ENCODE data around the gene CCZ1. TPM values are rescaled to one million over a fixed set of nuclear protein-coding genes. Genes with fewer than 3 reads are reported as not detected.
A peak's percentile ranks its signal among the peaks of the same experiment; 100 is the strongest.
"Not testable (repeated sequence)": the region's sequence is repeated elsewhere in the genome, so short reads cannot be mapped to it uniquely, and the experiment has no call there.

The CCZ1 gene
- 62.1 TPM for total RNA-seq (ENCODE audit: unreplicated experiment)
- long read RNA-seq, transcript CCZ1-201 (15 exons, 1,802 nt) = major isoform, 10 of 11 reads
- long read RNA-seq, partial matches to known transcripts = 0 of 11 reads
- long read RNA-seq, other reads (novel, unspliced or antisense) = 1 of 11 reads

DNA sequence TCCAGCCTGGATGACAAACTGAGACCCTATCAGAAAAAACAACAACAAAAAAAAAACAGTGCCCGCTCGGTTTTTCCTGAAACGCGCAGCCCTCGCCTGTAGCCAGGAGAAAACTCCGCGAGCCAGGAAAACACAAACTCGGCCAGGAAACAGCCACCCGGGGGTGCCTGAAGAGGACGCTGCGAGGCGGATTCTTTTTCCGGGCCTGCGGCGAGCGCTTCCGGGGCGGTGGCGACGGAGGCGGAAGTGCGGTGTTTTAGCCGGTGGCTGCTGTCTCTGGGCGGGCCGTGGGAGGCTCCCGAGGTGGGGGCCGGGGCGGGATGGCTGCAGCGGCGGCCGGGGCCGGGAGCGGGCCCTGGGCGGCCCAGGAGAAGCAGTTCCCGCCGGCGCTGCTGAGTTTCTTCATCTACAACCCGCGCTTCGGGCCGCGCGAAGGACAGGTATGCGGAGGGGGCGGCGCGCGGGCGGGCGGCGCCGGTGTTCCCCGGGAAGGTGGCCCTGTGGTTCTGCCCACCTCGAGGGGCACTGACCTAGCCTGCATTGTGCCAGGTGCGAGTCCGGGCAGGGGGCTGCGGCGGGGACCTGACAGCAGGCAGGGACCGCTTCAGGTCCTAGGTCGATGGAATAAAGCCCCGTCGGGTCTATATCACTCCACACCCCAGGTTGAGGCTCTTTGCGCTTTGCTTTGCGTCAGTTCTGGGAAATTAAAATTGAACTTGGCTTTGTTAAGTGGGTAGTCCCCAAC is at the start of gene CCZ1:
CCZ1 (plus strand) TSS at position 254 of the 745 bp plus-strand sequence; CDS start at position 321, 67 bp downstream.
- peak; percentile 46 for DNase-seq (ENCODE audit: low spot score)
- H3K27me3 Mint-ChIP-seq (ENCODE audit: unreplicated experiment); H3K9me3 Mint-ChIP-seq (ENCODE audit: unreplicated experiment); H3K4me1 Mint-ChIP-seq (ENCODE audit: unreplicated experiment); H3K36me3 Mint-ChIP-seq (ENCODE audit: low read depth, unreplicated experiment): not testable (repeated sequence)
- Mint-ChIP-seq H3K4me3 (ENCODE audit: unreplicated experiment) (peak within 1 kb of the TSS; percentile 94), H3K27ac (ENCODE audit: unreplicated experiment) (peak within 1 kb of the TSS; percentile 45)

DNA sequence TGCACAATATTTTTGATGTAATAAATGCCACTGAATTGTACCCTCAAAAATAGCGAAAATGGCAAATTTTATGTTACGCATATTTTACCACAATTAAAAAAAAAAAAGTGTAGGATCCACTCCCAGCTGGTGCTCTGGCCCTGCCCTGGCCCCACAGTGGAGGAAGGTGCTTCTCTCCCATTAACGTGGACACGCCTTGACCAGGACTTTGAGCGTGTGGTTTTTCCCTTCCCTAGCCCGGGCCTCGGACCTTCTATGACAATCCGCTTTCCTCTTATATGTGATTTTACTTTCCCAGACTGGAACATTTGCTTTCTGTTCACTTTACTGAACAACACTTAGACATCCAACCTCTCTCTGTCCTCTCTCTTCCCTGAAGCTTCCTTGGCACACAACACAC is 47.6 kb upstream of the CCZ1 start:
- TF ChIP-seq, protein P1, sequence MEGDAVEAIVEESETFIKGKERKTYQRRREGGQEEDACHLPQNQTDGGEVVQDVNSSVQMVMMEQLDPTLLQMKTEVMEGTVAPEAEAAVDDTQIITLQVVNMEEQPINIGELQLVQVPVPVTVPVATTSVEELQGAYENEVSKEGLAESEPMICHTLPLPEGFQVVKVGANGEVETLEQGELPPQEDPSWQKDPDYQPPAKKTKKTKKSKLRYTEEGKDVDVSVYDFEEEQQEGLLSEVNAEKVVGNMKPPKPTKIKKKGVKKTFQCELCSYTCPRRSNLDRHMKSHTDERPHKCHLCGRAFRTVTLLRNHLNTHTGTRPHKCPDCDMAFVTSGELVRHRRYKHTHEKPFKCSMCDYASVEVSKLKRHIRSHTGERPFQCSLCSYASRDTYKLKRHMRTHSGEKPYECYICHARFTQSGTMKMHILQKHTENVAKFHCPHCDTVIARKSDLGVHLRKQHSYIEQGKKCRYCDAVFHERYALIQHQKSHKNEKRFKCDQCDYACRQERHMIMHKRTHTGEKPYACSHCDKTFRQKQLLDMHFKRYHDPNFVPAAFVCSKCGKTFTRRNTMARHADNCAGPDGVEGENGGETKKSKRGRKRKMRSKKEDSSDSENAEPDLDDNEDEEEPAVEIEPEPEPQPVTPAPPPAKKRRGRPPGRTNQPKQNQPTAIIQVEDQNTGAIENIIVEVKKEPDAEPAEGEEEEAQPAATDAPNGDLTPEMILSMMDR (IDR thresholded peaks at IDR 0.05; ENCODE audit: unreplicated experiment) = no peak
- Mint-ChIP-seq H3K27me3 (ENCODE audit: unreplicated experiment) (no peaks in the 10 kb centered on the region), H3K27ac (ENCODE audit: unreplicated experiment) (no peak overlapping the region), H3K36me3 (ENCODE audit: low read depth, unreplicated experiment) (no peaks in the 10 kb centered on the region), H3K4me1 (ENCODE audit: unreplicated experiment) (no peaks in the 10 kb centered on the region), H3K4me3 (ENCODE audit: unreplicated experiment) (no peak overlapping the region), H3K9me3 (ENCODE audit: unreplicated experiment) (no peaks in the 10 kb centered on the region)
- DNase-seq (ENCODE audit: low spot score) = no peak

DNA sequence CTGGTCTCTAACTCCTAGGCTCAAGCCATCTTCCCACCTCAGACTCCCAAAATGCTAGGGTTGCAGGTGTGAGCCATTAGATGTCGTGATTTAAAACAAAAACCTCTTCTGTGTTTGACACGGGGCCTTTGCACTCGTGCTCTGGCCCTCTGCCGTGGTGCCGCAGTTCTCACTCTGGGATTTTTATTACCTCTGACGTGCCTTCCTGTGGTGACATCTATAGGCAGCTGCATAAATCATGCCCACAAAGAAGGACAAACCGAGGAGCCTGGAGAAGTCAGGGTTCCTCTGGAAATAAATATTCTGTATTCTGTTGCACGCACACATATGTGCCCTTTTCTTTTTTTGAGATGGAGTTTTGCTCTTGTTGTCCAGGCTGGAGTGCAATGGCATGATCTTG is 43.8 kb upstream of the CCZ1 start:
- H3K36me3 Mint-ChIP-seq (ENCODE audit: low read depth, unreplicated experiment) = no peaks in the 10 kb centered on the region

DNA sequence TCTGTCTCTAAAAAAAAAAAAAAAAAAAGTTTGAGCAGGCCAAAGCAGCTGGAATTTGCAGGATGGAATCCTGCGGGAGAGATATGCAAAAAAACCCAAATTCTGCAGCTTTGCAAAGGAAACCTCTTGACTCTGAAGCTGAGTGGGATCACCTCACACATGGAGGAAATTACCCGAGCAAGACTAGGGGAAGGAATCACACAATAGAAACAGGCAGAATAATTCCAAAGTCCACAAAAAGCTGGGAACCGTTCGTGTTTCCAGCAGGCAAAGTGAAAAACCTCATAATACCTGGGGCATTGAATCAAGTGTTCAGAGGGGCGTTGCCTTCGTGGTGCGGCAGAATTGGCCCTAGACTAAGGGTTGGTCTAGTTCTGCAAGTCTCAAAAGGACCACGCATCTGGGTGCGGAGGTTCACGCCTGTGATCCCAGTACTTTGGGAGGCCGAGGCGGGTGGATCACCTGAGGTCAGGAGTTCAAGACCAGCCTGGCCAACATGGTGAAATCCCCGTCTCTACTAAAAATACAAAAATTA is 41.4 kb upstream of the CCZ1 start:
- H3K9me3 Mint-ChIP-seq (ENCODE audit: unreplicated experiment); H3K4me3 Mint-ChIP-seq (ENCODE audit: unreplicated experiment); H3K36me3 Mint-ChIP-seq (ENCODE audit: low read depth, unreplicated experiment); H3K4me1 Mint-ChIP-seq (ENCODE audit: unreplicated experiment); DNase-seq (ENCODE audit: low spot score); H3K27ac Mint-ChIP-seq (ENCODE audit: unreplicated experiment); H3K27me3 Mint-ChIP-seq (ENCODE audit: unreplicated experiment): not testable (repeated sequence)

More for the DNA sequence above, 43.8 kb upstream of the CCZ1 start:
- H3K9me3 Mint-ChIP-seq (ENCODE audit: unreplicated experiment) = no peaks in the 10 kb centered on the region
- peaks cover 5% of the 10 kb centered on the region for H3K4me1 Mint-ChIP-seq (ENCODE audit: unreplicated experiment)
- H3K27ac Mint-ChIP-seq (ENCODE audit: unreplicated experiment) = no peak overlapping the region
- H3K4me3 Mint-ChIP-seq (ENCODE audit: unreplicated experiment) = no peak overlapping the region
- no peak for DNase-seq (ENCODE audit: low spot score)
- H3K27me3 Mint-ChIP-seq (ENCODE audit: unreplicated experiment) = no peaks in the 10 kb centered on the region
- TF ChIP-seq, protein P1 (IDR thresholded peaks at IDR 0.05; ENCODE audit: unreplicated experiment) = no peak

DNA sequence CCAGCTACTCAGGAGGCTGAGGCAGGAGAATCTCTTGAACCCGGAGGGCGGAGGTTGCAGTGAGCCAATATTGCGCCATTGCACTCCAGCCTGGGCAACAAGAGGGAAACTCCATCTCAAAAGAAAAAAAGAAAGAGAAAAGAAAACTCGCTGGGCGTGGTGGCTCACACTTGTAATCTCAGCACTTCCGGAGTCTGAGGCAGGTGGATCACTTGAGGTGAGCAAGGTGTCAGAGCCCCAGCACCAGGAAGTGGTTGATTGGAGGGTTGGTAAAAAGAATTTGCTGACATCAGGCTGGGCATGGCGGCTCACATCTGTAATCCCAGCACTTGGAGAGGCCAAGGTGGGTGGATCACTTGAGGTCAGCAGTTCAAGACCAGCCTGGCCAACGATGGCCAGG is 40.0 kb upstream of the CCZ1 start:
- H3K27ac Mint-ChIP-seq (ENCODE audit: unreplicated experiment); H3K9me3 Mint-ChIP-seq (ENCODE audit: unreplicated experiment); H3K4me1 Mint-ChIP-seq (ENCODE audit: unreplicated experiment); H3K27me3 Mint-ChIP-seq (ENCODE audit: unreplicated experiment); DNase-seq (ENCODE audit: low spot score); H3K36me3 Mint-ChIP-seq (ENCODE audit: low read depth, unreplicated experiment); H3K4me3 Mint-ChIP-seq (ENCODE audit: unreplicated experiment): not testable (repeated sequence)

DNA sequence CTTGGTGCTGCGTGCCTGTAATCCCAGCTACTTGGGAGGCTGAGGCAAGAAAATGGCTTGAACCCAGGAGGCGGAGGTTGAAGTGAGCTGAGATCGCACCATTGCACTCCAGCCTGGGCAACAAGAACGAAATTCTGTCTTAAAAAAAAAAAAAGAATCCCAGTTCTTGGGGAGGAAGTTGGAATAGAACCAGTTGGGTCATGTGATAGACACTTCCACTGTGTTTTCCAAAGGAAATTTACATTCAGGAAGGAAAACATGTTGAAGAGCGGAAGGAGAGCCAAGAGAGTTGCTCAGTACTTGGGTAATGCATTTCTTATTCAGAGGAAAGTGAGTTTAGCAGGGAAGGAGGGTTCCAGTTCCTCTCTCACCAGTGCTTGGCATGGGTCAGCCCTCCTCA is 37.3 kb upstream of the CCZ1 start:
- H3K9me3 Mint-ChIP-seq (ENCODE audit: unreplicated experiment); H3K27me3 Mint-ChIP-seq (ENCODE audit: unreplicated experiment); H3K36me3 Mint-ChIP-seq (ENCODE audit: low read depth, unreplicated experiment); H3K4me3 Mint-ChIP-seq (ENCODE audit: unreplicated experiment); H3K4me1 Mint-ChIP-seq (ENCODE audit: unreplicated experiment); H3K27ac Mint-ChIP-seq (ENCODE audit: unreplicated experiment); DNase-seq (ENCODE audit: low spot score): not testable (repeated sequence)

DNA sequence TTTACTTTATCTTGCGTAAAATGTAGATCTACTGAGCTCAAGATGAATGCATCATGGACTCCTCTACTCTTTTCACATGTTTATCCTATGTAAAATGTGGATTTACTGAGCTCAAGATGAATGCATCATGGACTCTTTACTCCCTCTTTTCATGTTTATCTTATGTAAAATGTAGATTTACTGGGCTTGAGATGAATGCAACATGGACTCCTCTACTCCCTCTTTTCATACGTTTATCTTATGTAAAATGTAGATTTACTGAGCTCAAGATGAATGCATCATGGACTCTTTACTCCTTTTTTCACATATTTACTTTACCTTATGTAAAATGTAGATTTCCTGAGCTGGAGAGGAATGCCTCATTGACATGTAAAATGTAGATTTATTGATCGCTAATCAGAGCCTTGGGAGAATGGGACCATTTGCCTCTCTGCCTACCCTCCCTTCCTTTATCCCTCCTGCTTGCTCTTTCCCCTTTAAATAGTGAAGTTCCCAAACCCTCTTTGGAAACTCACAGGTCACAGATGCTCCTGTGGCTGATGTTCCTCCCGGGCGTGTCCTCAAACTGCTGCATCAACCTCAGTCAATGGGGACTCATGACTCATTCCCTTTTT is 35.7 kb upstream of the CCZ1 start:
- H3K9me3 Mint-ChIP-seq (ENCODE audit: unreplicated experiment); H3K27ac Mint-ChIP-seq (ENCODE audit: unreplicated experiment); H3K4me3 Mint-ChIP-seq (ENCODE audit: unreplicated experiment); H3K36me3 Mint-ChIP-seq (ENCODE audit: low read depth, unreplicated experiment); DNase-seq (ENCODE audit: low spot score); H3K4me1 Mint-ChIP-seq (ENCODE audit: unreplicated experiment); H3K27me3 Mint-ChIP-seq (ENCODE audit: unreplicated experiment): not testable (repeated sequence)

DNA sequence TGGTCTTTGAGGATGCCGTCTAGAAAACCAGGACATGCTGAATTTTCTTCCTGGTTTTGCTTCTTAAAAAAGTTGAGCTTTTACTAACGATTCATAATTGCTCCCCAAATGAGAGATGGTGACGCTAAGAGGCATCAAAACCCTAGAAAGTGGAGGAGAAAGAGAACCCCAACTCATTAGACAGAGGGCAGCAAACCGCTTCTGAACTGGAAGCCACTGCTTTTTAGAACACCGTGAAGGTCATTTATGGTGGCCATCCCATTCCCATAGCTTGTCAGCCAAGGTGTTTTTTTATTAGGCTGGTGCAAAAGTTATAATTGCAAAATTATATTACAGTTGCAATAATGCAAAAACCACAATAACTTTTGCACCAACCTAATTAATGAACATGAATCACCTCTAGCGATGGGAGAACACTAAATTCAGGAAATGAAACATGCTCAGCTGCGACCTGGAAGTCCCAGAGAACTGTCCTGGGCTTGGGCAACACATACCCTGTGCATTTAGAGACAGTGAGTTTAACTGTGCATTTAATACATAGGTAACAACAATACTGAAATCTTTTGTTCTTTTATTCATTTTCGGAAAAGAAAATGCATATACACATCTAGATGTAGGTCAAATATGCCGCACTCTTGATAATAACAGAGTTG is 33.1 kb upstream of the CCZ1 start:
- H3K4me3 Mint-ChIP-seq (ENCODE audit: unreplicated experiment); DNase-seq (ENCODE audit: low spot score); H3K9me3 Mint-ChIP-seq (ENCODE audit: unreplicated experiment); H3K27me3 Mint-ChIP-seq (ENCODE audit: unreplicated experiment); H3K36me3 Mint-ChIP-seq (ENCODE audit: low read depth, unreplicated experiment); H3K27ac Mint-ChIP-seq (ENCODE audit: unreplicated experiment); H3K4me1 Mint-ChIP-seq (ENCODE audit: unreplicated experiment): not testable (repeated sequence)
